Inferior parietal cortex (tissue), 1 donor: ENCODE data around the gene PHC2.

Experiments
- DNase-seq: peaks from one replicate; pipeline ENCODE4 v3.0.0-alpha.2; 2016; ENCODE audit errors: extremely low spot score

The PHC2 gene

GRCh38 chr1:33349778-33350610, 80.9 kb downstream of the PHC2 start:
- DNase-seq: peak; percentile 76

- peak; percentile 66 for DNase-seq
Measured at GRCh38 chr1:33349081-33349759, 81.7 kb downstream of the PHC2 start.

GRCh38 chr1:33348676-33349080, 82.2 kb downstream of the PHC2 start:
- DNase-seq: no peak

GRCh38 chr1:33348194-33348593, 82.7 kb downstream of the PHC2 start:
- DNase-seq: no peak

GRCh38 chr1:33347650-33347992, 83.3 kb downstream of the PHC2 start:
- DNase-seq: peak; percentile 14

GRCh38 chr1:33346927-33347649, 83.8 kb downstream of the PHC2 start:
- DNase-seq: no peak

GRCh38 chr1:33346533-33346926, 84.4 kb downstream of the PHC2 start:
- no peak for DNase-seq

- no peak for DNase-seq
Measured at GRCh38 chr1:33344896-33345560, 85.9 kb downstream of the PHC2 start.

- no peak for DNase-seq
Measured at GRCh38 chr1:33343539-33343938, 87.4 kb downstream of the PHC2 start.

- DNase-seq: no peak
Measured at GRCh38 chr1:33342041-33342723, 88.7 kb downstream of the PHC2 start.

GRCh38 chr1:33341190-33341589, 89.7 kb downstream of the PHC2 start:
- no peak for DNase-seq

GRCh38 chr1:33339413-33339812, 91.5 kb downstream of the PHC2 start:
- no peak for DNase-seq

- no peak for DNase-seq
Measured at GRCh38 chr1:33338440-33339211, 92.3 kb downstream of the PHC2 start.

GRCh38 chr1:33338048-33338439, 92.9 kb downstream of the PHC2 start:
- no peak for DNase-seq

GRCh38 chr1:33337441-33337840, 93.5 kb downstream of the PHC2 start:
- no peak for DNase-seq

GRCh38 chr1:33336580-33336979, 94.3 kb downstream of the PHC2 start:
- DNase-seq: no peak

- DNase-seq: no peak
Measured at GRCh38 chr1:33335020-33335419, 95.9 kb downstream of the PHC2 start.

GRCh38 chr1:33334081-33334552, 96.8 kb downstream of the PHC2 start:
- no peak for DNase-seq

GRCh38 chr1:33332881-33333280, 98.0 kb downstream of the PHC2 start:
- DNase-seq: no peak

GRCh38 chr1:33332357-33332789, 98.5 kb downstream of the PHC2 start:
- no peak for DNase-seq
